Measurements from ENCODE around the gene GUK1. TPM values are rescaled to one million over a fixed set of nuclear protein-coding genes. Genes with fewer than 3 reads are reported as not detected.

The GUK1 gene
- total RNA-seq, 1 experiment from 2014 or later, result 996 TPM

DNA sequence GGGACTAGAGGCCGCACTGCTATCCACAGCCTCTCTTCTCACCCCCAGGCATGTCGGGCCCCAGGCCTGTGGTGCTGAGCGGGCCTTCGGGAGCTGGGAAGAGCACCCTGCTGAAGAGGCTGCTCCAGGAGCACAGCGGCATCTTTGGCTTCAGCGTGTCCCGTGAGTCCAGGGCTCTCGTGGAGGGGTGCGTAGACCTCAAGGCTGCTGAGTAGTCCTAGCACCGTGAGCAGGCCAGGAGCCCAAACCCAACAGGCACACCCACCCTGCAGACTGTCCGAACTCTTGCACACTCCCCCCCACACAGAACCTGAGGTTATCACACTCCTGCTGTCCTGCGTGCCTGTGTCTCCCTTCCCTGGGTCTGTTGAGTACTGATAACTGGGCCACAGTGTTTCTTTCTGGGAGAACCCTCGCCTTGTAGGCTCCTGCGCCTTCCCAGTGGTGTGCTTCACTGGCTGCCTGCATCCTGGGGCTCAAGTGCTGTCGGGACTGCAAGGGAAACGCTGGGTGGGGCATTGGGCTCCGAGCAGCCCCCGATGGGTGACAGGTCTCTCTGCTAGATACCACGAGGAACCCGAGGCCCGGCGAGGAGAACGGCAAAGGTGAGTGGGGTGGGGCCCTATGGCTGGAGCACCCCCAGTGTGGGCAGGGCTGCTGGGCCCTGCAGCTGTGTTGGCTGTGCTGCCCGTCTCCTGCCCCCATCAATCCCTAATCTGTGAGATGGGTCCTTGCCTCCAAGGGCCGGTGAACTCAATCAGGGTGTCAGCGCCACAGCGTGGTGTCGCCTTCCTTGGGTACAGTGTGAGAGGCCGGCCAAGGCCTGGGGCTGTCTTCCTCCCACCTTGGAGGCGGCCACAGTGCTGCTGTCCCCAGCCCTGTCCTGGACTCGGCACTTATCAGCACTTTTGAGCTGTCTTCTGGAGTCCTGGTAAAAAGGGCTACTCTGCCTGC lies 5.7 kb downstream of the GUK1 start:
- peaks cover 70% of the 10 kb centered on the region for H3K79me2 ChIP-seq (ENCODE audit: low read length)
- CTCF ChIA-PET, result no interaction called here

DNA sequence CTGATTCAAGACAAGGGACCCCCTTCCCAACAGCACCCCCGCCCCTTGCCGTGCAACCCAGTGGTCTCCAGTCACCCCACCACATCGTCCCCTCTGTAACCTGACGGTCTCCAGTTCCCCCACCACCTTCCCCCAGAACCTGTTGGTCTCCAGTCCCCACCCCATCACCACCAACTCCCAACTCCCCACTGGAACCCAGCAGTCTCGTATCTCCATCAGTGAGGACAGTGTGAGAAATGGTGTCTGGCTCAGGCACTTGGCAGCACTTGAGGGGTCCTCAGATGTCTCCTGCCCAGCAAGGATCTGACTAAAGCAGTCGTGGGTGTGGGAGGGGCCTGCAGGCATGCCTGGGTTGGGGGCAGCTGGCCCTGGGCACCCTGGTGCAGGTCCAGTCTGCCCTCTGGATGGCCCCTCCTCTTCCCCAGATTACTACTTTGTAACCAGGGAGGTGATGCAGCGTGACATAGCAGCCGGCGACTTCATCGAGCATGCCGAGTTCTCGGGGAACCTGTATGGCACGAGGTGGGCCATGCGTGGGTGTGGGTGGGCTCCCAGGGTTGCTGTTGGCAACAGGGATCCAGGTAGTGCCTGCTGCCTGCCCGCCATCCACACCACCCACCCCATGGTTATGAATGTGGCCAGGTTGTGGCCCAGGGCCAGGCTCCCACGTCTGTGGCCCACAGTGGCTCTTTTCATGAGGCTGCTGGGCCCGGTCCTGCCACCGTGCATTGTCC lies 6.5 kb downstream of the GUK1 start:
- Histone ChIP-seq H3K36me3 (ENCODE audit: low read depth, low read length) (peaks cover 13% of the 10 kb centered on the region), H3K9ac (ENCODE audit: low read length) (no peak overlapping the region), H3K79me2 (ENCODE audit: low read length) (peaks cover 61% of the 10 kb centered on the region), H3K9me2 (replicated peaks; ENCODE audit: low read length) (no peaks in the 10 kb centered on the region), H3K27me3 (ENCODE audit: low read length) (no peaks in the 10 kb centered on the region), H3F3A (ENCODE audit: low read length, unreplicated experiment) (no peaks in the 10 kb centered on the region), H3K4me1 (ENCODE audit: insufficient read depth, low read length) (peaks cover 20% of the 10 kb centered on the region), H3K27ac (ENCODE audit: low read length) (no peak overlapping the region), H3K4me3 (ENCODE audit: low read length) (no peak overlapping the region), H4K20me1 (ENCODE audit: low read length) (peaks cover 50% of the 10 kb centered on the region), H3K9me3 (ENCODE audit: low read length) (no peaks in the 10 kb centered on the region), H2AFZ (ENCODE audit: low read length) (no peak overlapping the region), H3K4me2 (ENCODE audit: low read length) (no peak overlapping the region)
- CTCF ChIA-PET, result no interaction called here
- ATAC-seq, result no peak
- POLR2A ChIA-PET (ENCODE audit: unreplicated experiment), result no interaction called here
- intact Hi-C loops (cut with micrococcal nuclease), result no loop called here
- DNase-seq, result no peak
- TF ChIP-seq EZH2 (IDR thresholded peaks at IDR 0.05; ENCODE audit: low read length, unreplicated experiment) (no peak), EZH2phosphoT487 (IDR thresholded peaks at IDR 0.05; ENCODE audit: borderline replicate concordance, low read length) (no peak)
- TF ChIP-seq, protein P1, sequence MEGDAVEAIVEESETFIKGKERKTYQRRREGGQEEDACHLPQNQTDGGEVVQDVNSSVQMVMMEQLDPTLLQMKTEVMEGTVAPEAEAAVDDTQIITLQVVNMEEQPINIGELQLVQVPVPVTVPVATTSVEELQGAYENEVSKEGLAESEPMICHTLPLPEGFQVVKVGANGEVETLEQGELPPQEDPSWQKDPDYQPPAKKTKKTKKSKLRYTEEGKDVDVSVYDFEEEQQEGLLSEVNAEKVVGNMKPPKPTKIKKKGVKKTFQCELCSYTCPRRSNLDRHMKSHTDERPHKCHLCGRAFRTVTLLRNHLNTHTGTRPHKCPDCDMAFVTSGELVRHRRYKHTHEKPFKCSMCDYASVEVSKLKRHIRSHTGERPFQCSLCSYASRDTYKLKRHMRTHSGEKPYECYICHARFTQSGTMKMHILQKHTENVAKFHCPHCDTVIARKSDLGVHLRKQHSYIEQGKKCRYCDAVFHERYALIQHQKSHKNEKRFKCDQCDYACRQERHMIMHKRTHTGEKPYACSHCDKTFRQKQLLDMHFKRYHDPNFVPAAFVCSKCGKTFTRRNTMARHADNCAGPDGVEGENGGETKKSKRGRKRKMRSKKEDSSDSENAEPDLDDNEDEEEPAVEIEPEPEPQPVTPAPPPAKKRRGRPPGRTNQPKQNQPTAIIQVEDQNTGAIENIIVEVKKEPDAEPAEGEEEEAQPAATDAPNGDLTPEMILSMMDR (conservative IDR thresholded peaks at IDR 0.05; ENCODE audit: low read depth, low read length), result no peak
- no TSS peak for BruUV-seq (replicated peaks)

More for the DNA sequence above, 5.7 kb downstream of the GUK1 start:
- no TSS peak for BruUV-seq (replicated peaks)
- Histone ChIP-seq H3F3A (ENCODE audit: low read length, unreplicated experiment) (no peaks in the 10 kb centered on the region), H3K36me3 (ENCODE audit: low read depth, low read length) (peaks cover 13% of the 10 kb centered on the region), H3K4me1 (ENCODE audit: insufficient read depth, low read length) (peaks cover 23% of the 10 kb centered on the region), H3K4me3 (ENCODE audit: low read length) (no peak overlapping the region), H4K20me1 (ENCODE audit: low read length) (peaks cover 57% of the 10 kb centered on the region), H3K9me2 (replicated peaks; ENCODE audit: low read length) (no peaks in the 10 kb centered on the region), H3K9me3 (ENCODE audit: low read length) (no peaks in the 10 kb centered on the region), H3K27ac (ENCODE audit: low read length) (no peak overlapping the region), H3K27me3 (ENCODE audit: low read length) (no peaks in the 10 kb centered on the region), H3K9ac (ENCODE audit: low read length) (no peak overlapping the region), H2AFZ (ENCODE audit: low read length) (no peak overlapping the region), H3K4me2 (ENCODE audit: low read length) (no peak overlapping the region)
- ATAC-seq (no peak), DNase-seq (no peak)
- TF ChIP-seq, protein P1 (conservative IDR thresholded peaks at IDR 0.05; ENCODE audit: low read depth, low read length), result no peak
- TF ChIP-seq EZH2 (IDR thresholded peaks at IDR 0.05; ENCODE audit: low read length, unreplicated experiment), result no peak
- TF ChIP-seq EZH2phosphoT487 (IDR thresholded peaks at IDR 0.05; ENCODE audit: borderline replicate concordance, low read length), result no peak
- POLR2A ChIA-PET (ENCODE audit: unreplicated experiment), result interaction anchor here (0.6 kb wide), 1 partner anchor 20 kb away, joined by 3 read pairs; the partner anchor contains the start of gene IBA57
- intact Hi-C loops (cut with micrococcal nuclease), result no loop called here

All from PC-3 (cell line).